Gastroesophageal sphincter (tissue), 4 donors: Measurements from ENCODE around the gene COQ10A. TPM values are rescaled to one million over a fixed set of nuclear protein-coding genes. Genes with fewer than 3 reads are reported as not detected.

Experiments
- ATAC-seq: fragments of 150-250 bp; one replicate; pipeline ENCODE4 v1.9.1; 2016; ENCODE audit warnings: mild to moderate bottlenecking, moderate library complexity
- H3K27ac ChIP-seq, 4 donors: fragments of 200-600 bp; sonication (generic) in 3 of 4; 1 replicate in 3 of 4; 2 replicates in 1 of 4; pipeline ENCODE4 v1.5.1; 2016 to 2019
- H3K27me3 ChIP-seq: fragments of 200-600 bp; sonication (generic); one replicate; pipeline ENCODE4 v1.5.1; 2019
- H3K36me3 ChIP-seq, 2 donors: fragments of 200-600 bp; sonication (generic); one replicate each; pipeline ENCODE4 v1.5.1; 2019; ENCODE audit warnings: control low read depth in 1 of 2
- H3K4me1 ChIP-seq, 3 donors: fragments of 200-600 bp; sonication (generic); 1 replicate in 2 of 3; 2 replicates in 1 of 3; pipeline ENCODE4 v1.5.1; 2016 to 2019; ENCODE audit warnings: control low read depth in 2 of 3
- H3K4me3 ChIP-seq, 2 donors: fragments of 200-600 bp; sonication (generic); one replicate each; pipeline ENCODE4 v1.5.1; 2019; ENCODE audit warnings: mild to moderate bottlenecking in 1 of 2, moderate library complexity in 1 of 2
- H3K9me3 ChIP-seq, 3 donors: fragments of 200-600 bp; sonication (generic); one replicate each; pipeline ENCODE4 v1.5.1; 2017 to 2019; ENCODE audit warnings: control low read depth in 2 of 3
- EP300 ChIP-seq: sonication (generic); formaldehyde crosslinking; IDR thresholded peaks from one replicate; pipeline ENCODE4 v1.6.1; 2017; ENCODE audit warnings: antibody characterized with exemption, mild to moderate bottlenecking
- POLR2A ChIP-seq, 2 donors: fragments of 450-650 bp; IDR thresholded peaks; one replicate each; pipeline ENCODE4 v1.6.1; 2017; ENCODE audit warnings: antibody characterized with exemption in 2 of 2, mild to moderate bottlenecking in 2 of 2, moderate library complexity in 1 of 2
- POLR2AphosphoS5 ChIP-seq: sonication (generic); formaldehyde crosslinking; IDR thresholded peaks from one replicate; pipeline ENCODE4 v1.6.1; 2017; ENCODE audit warnings: antibody characterized with exemption
- WGBS, 2 donors: methylation state at CpG; one replicate each; pipeline ENCODE4 v1.1.5; 2018; ENCODE audit warnings: low coverage in 1 of 2; 5-methylcytosine and 5-hydroxymethylcytosine counted together
- total RNA-seq, 4 donors: library from RNA; depleted of rRNA; stranded (reverse); fragments of >200 nt; gene quantifications; one replicate each; pipeline ENCODE4 v1.1.0, GENCODE V29; 2016
- TF ChIP-seq, protein P1 (sequence below), 4 experiments: fragments of 200-600 bp in 2 of 4; fragments of 450-650 bp in 2 of 4; sonication (generic) in 1 of 4; IDR thresholded peaks; one replicate each; pipeline ENCODE4 v1.5.1; 2017 to 2019; ENCODE audit warnings: antibody characterized with exemption in 4 of 4, mild to moderate bottlenecking in 2 of 4, moderate library complexity in 2 of 4

Gene COQ10A
- total RNA-seq, 4 donors from 2014 or later = 9.3 to 18.4 (median 12.5) TPM

DNA sequence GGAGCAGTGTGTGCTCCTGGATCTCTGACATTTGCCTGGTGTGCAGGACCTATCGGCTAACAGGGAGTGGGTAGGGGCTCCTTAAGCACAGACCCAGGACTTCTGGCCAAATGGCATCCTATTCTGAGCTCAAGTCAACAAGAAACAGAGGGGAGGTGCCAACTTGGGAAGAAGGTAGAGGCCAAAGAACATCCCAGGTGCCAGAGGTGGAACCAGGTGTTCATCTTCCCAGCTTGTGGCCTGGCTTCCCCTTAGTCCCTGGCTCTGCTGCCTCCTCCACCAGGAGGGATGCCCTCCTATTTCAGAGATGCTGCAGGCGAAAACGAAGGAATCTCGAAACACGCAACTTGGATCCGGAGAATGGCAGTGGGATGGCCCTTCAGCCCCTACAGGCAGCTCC, 30.7 kb upstream of the COQ10A start:
- Histone ChIP-seq H3K9me3 (no peaks in the 10 kb centered on the region), H3K27ac (no peak overlapping the region), H3K27me3 (no peaks in the 10 kb centered on the region), H3K4me1 (no peaks in the 10 kb centered on the region), H3K36me3 (peaks cover 0 to 49% of the 10 kb centered on the region in 2 donors), H3K4me3 (no peak overlapping the region)
- 95% methylated on average over 5 of the region's 6 CpGs; no CpG with 5 or more reads in 1 of the 2 donors for WGBS, 2 donors
- ATAC-seq = no peak
- TF ChIP-seq POLR2AphosphoS5 (no peak), EP300 (no peak)
- TF ChIP-seq, protein P1, sequence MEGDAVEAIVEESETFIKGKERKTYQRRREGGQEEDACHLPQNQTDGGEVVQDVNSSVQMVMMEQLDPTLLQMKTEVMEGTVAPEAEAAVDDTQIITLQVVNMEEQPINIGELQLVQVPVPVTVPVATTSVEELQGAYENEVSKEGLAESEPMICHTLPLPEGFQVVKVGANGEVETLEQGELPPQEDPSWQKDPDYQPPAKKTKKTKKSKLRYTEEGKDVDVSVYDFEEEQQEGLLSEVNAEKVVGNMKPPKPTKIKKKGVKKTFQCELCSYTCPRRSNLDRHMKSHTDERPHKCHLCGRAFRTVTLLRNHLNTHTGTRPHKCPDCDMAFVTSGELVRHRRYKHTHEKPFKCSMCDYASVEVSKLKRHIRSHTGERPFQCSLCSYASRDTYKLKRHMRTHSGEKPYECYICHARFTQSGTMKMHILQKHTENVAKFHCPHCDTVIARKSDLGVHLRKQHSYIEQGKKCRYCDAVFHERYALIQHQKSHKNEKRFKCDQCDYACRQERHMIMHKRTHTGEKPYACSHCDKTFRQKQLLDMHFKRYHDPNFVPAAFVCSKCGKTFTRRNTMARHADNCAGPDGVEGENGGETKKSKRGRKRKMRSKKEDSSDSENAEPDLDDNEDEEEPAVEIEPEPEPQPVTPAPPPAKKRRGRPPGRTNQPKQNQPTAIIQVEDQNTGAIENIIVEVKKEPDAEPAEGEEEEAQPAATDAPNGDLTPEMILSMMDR (IDR thresholded peaks at IDR 0.05) = no peak

DNA sequence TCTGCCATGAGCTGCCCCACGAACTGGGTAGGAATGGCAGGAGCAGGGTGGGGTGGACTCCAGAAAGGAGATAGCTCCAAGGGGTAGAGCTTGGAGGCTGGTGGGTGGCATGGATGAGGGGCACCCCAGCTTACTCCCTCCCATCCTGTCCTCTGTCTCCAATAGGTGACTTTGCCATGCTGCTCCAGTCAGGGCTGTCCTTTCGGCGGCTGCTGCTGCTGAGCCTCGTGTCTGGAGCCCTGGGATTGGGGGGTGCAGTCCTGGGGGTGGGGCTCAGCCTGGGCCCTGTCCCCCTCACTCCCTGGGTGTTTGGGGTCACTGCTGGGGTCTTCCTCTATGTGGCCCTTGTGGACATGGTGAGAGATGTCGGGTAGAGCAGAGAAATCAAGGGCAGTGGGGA, 29.8 kb upstream of the COQ10A start:
- peaks cover 0 to 57% of the 10 kb centered on the region in 2 donors for H3K36me3 ChIP-seq
- ATAC-seq = no peak
- no peaks in the 10 kb centered on the region for H3K9me3 ChIP-seq
- H3K27ac ChIP-seq = no peak overlapping the region
- H3K4me3 ChIP-seq = no peak overlapping the region
- no peaks in the 10 kb centered on the region for H3K4me1 ChIP-seq
- no peak for TF ChIP-seq EP300
- TF ChIP-seq, protein P1 (IDR thresholded peaks at IDR 0.05) = no peak
- no peak for TF ChIP-seq POLR2AphosphoS5
- no peak for TF ChIP-seq POLR2A (IDR thresholded peaks at IDR 0.05)
- WGBS, 2 donors = no CpG with 5 or more reads among the region's 5 CpGs
- no peaks in the 10 kb centered on the region for H3K27me3 ChIP-seq

DNA sequence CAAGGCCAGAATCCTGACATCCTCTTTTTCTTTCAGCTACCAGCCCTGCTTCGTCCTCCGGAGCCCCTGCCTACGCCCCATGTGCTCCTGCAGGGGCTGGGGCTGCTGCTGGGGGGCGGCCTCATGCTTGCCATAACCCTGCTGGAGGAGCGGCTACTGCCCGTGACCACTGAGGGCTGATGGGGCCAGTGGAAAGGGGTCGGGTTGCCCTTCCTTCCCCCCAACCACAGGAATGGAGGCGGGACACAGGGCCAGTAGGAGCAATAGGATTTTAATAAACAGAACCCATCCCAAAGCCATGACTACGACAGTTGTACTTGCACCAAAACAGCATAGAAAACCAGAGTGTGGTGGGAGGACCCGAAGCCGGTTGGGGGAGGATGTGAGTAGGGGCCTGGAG, 29.2 kb upstream of the COQ10A start:
- ATAC-seq = no peak
- Histone ChIP-seq H3K27me3 (no peaks in the 10 kb centered on the region), H3K36me3 (peaks cover 0 to 63% of the 10 kb centered on the region in 2 donors), H3K4me1 (no peaks in the 10 kb centered on the region), H3K9me3 (no peaks in the 10 kb centered on the region), H3K27ac (no peak overlapping the region), H3K4me3 (no peak overlapping the region)
- 72% methylated on average over 3 of the region's 11 CpGs; no CpG with 5 or more reads in 1 of the 2 donors for WGBS, 2 donors
- TF ChIP-seq EP300 (no peak), POLR2A (IDR thresholded peaks at IDR 0.05) (no peak), POLR2AphosphoS5 (no peak)
- TF ChIP-seq, protein P1 (IDR thresholded peaks at IDR 0.05) = no peak

DNA sequence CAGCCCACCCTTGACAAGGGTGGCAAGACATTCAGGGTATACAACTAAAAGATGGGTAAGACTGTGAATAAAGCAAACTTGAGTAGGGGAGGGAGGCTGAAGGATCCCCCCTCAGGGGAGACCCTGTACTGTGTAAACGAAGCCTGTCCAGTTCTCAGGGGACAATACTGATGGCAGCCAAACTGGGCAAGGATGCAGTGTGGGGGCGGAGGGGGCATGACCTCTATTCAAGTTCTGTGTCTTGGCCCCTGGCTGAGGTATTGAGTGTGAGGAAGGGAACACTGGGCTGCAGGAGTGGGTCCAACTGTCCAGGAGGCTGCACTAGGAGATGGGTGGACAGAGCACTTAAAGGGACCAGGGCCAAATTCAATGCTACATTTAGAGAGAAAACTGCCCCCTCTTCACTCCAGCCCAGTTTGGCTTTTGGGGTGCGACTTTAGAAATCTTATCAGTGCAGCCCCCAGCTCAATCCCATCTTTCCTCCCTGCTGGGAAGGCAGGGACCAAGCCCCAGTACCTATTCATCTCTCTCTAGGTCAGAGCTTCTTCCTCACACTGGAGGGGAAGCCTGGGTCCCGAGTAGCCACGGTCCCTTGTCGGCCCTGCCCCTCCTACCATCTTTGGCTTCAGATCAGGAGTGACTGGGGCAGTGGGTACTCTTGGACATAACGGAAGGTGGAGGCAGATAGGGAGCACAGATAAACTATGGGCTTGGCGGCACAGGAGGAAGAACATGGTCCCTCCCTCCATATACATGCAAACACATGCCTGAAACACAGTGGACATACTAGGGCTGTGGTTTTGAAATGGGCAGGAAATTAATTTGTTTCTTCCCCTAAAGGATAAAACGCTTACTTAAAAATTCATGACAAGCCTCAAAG, 25.1 kb upstream of the COQ10A start:
- ATAC-seq = no peak
- 71 to 80% methylated on average over 2 to 4 of the region's 9 CpGs for WGBS, 2 donors
- no peak overlapping the region for H3K4me3 ChIP-seq
- no peaks in the 10 kb centered on the region for H3K9me3 ChIP-seq
- no peaks in the 10 kb centered on the region for H3K4me1 ChIP-seq
- peaks cover 0 to 95% of the 10 kb centered on the region in 2 donors for H3K36me3 ChIP-seq
- no peak overlapping the region for H3K27ac ChIP-seq
- TF ChIP-seq POLR2AphosphoS5 (no peak), POLR2A (IDR thresholded peaks at IDR 0.05) (no peak), EP300 (no peak)
- TF ChIP-seq, protein P1 (IDR thresholded peaks at IDR 0.05) = no peak
- H3K27me3 ChIP-seq = no peaks in the 10 kb centered on the region

DNA sequence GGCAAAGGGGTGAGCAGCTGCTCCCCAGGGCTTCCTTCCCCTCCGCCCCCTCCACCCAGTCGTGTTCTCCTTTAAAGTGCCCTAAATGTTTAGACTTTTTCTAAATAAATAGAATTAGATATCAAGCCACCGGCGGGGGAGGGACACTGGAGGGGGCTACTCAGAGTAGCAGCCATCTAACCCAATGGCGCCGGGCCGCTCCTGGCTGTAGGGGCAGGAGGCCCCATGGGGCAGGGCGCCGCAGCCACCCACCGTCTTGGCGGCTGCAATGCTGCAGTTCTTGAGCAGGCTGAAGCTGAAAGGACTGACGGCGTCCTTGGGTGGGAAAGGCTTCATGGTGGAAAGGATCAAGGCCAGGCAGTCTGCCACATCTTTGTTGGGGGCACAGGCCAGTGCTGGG, 23.8 kb upstream of the COQ10A start:
- peaks cover 3 to 99% of the 10 kb centered on the region in 2 donors for H3K36me3 ChIP-seq
- no peak overlapping the region for H3K27ac ChIP-seq

More for the DNA sequence above, 23.8 kb upstream of the COQ10A start:
- TF ChIP-seq EP300 = no peak
- TF ChIP-seq POLR2A (IDR thresholded peaks at IDR 0.05) = no peak
- TF ChIP-seq POLR2AphosphoS5 = no peak
- TF ChIP-seq, protein P1 (IDR thresholded peaks at IDR 0.05) = no peak
- Histone ChIP-seq H3K27me3 (no peaks in the 10 kb centered on the region), H3K9me3 (no peaks in the 10 kb centered on the region), H3K4me3 (no peak overlapping the region), H3K4me1 (no peaks in the 10 kb centered on the region)
- no peak for ATAC-seq
- WGBS, 2 donors = 65% methylated on average over 2 of the region's 13 CpGs; no CpG with 5 or more reads in 1 of the 2 donors
